ENCODE data around the gene IL2RG. TPM values are rescaled to one million over a fixed set of nuclear protein-coding genes. Genes with fewer than 3 reads are reported as not detected.

IL2RG gene
- not detected for polyA plus RNA-seq (2012; ENCODE audit: insufficient read length, low read depth)

DNA sequence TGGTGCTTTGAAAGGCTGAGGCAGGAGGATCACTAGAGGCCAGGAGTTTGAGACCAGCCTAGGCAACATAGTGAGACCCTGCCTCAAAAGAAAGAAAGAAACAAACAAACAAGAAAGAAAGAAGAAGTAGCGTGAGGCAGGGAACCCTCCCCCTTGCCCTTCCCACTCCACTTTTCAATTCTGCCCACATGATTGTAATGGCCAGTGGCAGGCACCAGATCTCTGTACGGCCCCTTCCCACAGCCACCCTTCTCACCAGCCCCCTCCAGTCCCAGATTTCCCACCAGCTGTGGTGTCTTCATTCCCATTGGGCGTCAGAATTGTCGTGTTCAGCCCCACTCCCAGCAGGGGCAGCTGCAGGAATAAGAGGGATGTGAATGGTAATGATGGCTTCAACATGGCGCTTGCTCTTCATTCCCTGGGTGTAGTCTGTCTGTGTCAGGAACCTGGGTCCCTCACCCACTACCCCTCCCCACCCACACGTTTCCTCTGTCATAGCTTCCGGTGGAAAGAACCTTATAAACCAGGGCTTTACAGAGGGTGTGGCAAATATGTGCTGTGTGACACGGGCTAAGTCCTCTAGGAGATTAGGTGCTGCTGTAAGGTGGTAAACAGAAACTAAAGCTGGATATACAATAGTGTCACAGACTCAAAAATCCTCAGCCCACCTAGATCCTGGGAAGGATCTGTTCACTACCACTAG lies at the start of gene IL2RG:
Gene IL2RG, minus strand, starts transcription at position 437 of the 703 bp plus-strand sequence. Its CDS starts 38 bp downstream, at position 399.
- no peak for TF ChIP-seq FOXP2 (optimal IDR thresholded peaks at IDR 0.05; ENCODE audit: borderline replicate concordance, extremely low read depth, extremely low read length, insufficient read depth)
- TF ChIP-seq, protein P1, sequence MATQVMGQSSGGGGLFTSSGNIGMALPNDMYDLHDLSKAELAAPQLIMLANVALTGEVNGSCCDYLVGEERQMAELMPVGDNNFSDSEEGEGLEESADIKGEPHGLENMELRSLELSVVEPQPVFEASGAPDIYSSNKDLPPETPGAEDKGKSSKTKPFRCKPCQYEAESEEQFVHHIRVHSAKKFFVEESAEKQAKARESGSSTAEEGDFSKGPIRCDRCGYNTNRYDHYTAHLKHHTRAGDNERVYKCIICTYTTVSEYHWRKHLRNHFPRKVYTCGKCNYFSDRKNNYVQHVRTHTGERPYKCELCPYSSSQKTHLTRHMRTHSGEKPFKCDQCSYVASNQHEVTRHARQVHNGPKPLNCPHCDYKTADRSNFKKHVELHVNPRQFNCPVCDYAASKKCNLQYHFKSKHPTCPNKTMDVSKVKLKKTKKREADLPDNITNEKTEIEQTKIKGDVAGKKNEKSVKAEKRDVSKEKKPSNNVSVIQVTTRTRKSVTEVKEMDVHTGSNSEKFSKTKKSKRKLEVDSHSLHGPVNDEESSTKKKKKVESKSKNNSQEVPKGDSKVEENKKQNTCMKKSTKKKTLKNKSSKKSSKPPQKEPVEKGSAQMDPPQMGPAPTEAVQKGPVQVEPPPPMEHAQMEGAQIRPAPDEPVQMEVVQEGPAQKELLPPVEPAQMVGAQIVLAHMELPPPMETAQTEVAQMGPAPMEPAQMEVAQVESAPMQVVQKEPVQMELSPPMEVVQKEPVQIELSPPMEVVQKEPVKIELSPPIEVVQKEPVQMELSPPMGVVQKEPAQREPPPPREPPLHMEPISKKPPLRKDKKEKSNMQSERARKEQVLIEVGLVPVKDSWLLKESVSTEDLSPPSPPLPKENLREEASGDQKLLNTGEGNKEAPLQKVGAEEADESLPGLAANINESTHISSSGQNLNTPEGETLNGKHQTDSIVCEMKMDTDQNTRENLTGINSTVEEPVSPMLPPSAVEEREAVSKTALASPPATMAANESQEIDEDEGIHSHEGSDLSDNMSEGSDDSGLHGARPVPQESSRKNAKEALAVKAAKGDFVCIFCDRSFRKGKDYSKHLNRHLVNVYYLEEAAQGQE (IDR thresholded peaks at IDR 0.05; ENCODE audit: insufficient read depth in 1 of 2, low read depth in 2 of 2, low read length in 2 of 2), result no peak
- TF ChIP-seq SIN3A (IDR thresholded peaks at IDR 0.05; ENCODE audit: borderline replicate concordance, insufficient read depth, low read length), result no peak
- no peak for TF ChIP-seq TAF1 (IDR thresholded peaks at IDR 0.05; ENCODE audit: borderline replicate concordance, insufficient read depth, low read length)

DNA sequence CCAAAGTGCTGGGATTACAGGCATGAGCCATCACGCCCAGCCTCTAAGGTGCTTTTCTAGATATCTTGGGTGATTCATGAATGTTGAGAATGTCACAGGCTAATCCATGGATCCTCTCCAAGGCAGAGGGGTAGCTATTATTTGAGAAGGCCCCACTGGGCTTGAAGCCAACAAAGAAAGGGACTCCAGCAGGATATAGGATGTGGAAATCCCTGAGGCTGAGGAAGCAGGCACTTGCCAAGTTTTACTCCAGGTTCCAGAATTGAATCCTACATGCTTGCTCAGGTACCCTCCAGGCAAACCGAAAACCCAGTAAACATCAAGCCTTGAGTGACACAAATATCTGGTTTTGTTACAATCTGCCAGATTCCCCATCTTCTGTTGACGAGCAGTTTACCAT lies 49.1 kb upstream of the IL2RG start:
- TF ChIP-seq TAF1 (IDR thresholded peaks at IDR 0.05; ENCODE audit: borderline replicate concordance, insufficient read depth, low read length), result no peak
- TF ChIP-seq, protein P1 (IDR thresholded peaks at IDR 0.05; ENCODE audit: insufficient read depth in 1 of 2, low read depth in 2 of 2, low read length in 2 of 2), result no peak
- no peak for TF ChIP-seq POLR2AphosphoS5 (IDR thresholded peaks at IDR 0.05; ENCODE audit: low read depth, low read length)
- no peak for TF ChIP-seq SIN3A (IDR thresholded peaks at IDR 0.05; ENCODE audit: borderline replicate concordance, insufficient read depth, low read length)

DNA sequence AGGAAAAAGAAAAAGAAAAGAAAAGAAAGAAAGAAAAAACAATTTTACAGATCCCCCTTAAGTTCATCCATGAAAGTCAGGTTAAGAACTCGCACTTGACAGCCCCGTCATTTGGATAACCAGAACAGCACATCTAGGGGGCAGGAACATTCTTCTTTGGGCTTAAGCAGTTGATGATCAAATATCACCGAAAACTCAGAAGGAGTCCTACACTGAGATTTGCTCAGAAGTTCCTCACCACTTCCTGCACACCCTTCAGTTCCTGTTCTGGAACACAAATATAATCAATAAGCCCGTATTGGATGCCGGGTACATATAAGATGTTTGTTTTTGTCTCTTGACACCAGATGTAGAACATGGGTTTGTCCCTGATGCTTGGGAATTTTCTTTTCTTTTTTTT lies 48.0 kb upstream of the IL2RG start:
- no peak for TF ChIP-seq POLR2AphosphoS5 (IDR thresholded peaks at IDR 0.05; ENCODE audit: low read depth, low read length)
- no peak for TF ChIP-seq TAF1 (IDR thresholded peaks at IDR 0.05; ENCODE audit: borderline replicate concordance, insufficient read depth, low read length)
- TF ChIP-seq SIN3A (IDR thresholded peaks at IDR 0.05; ENCODE audit: borderline replicate concordance, insufficient read depth, low read length), result no peak
- no peak for TF ChIP-seq FOXP2 (optimal IDR thresholded peaks at IDR 0.05; ENCODE audit: borderline replicate concordance, extremely low read depth, extremely low read length, insufficient read depth)
- TF ChIP-seq, protein P1 (IDR thresholded peaks at IDR 0.05; ENCODE audit: insufficient read depth in 1 of 2, low read depth in 2 of 2, low read length in 2 of 2), result no peak

DNA sequence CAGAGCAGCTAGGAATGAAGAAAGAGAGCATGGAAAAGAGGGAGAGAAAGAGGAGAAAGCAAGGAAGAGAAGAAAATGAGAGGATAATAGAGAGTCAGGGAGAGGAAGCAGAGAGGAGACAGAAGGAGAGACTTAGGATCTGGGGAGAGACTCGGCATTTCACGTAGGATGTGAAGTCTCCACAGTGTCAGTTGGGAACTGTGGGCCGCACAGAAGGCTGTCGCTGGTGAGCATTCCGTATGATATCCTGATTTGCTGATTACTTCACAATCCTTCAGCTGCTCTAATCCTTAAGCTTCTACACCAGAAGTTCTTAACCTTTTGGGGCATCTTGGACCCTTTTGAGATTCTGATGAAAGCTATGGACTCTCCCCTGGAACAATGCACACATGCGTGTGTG lies 47.2 kb upstream of the IL2RG start:
- TF ChIP-seq SIN3A (IDR thresholded peaks at IDR 0.05; ENCODE audit: borderline replicate concordance, insufficient read depth, low read length) (no peak), TAF1 (IDR thresholded peaks at IDR 0.05; ENCODE audit: borderline replicate concordance, insufficient read depth, low read length) (no peak), POLR2AphosphoS5 (IDR thresholded peaks at IDR 0.05; ENCODE audit: low read depth, low read length) (no peak), FOXP2 (optimal IDR thresholded peaks at IDR 0.05; ENCODE audit: borderline replicate concordance, extremely low read depth, extremely low read length, insufficient read depth) (no peak)
- TF ChIP-seq, protein P1 (IDR thresholded peaks at IDR 0.05; ENCODE audit: insufficient read depth in 1 of 2, low read depth in 2 of 2, low read length in 2 of 2), result no peak
